GM12878 (cell line): Measurements from ENCODE around the gene FOXD3.

ENCODE experiments used
- BRCA1 ChIP-seq: IDR thresholded peaks from 2 replicates; pipeline ENCODE4 v1.6.1; 2011; ENCODE audit warnings: low read depth, low read length, improper control_type of control experiment
- CTCF ChIP-seq, 3 experiments: IDR thresholded peaks in 2 of 3; conservative IDR thresholded peaks in 1 of 3; 2 replicates each; pipeline ENCODE4 v1.5.1; 2011; ENCODE audit warnings: low read depth in 3 of 3, low read length in 3 of 3, mild to moderate bottlenecking in 3 of 3, control low read depth in 2 of 3, moderate library complexity in 2 of 3, inconsistent platforms in 1 of 3, mixed read lengths in 1 of 3; ENCODE audit not compliant: control insufficient read depth in 2 of 3, insufficient read depth in 1 of 3; ENCODE audit errors: extremely low read depth in 1 of 3
- EP300 ChIP-seq, 2 experiments: fragments of 150-350 bp in 1 of 2; IDR thresholded peaks; 2 replicates each; pipeline ENCODE4 v1.6.1; 2011 to 2012; ENCODE audit warnings: low read depth in 2 of 2, low read length in 2 of 2, borderline replicate concordance in 1 of 2, improper control_type of control experiment in 1 of 2, inconsistent platforms in 1 of 2; ENCODE audit not compliant: control insufficient read depth in 1 of 2
- GABPA ChIP-seq: IDR thresholded peaks from 2 replicates; pipeline ENCODE4 v1.6.1; 2014; ENCODE audit warnings: antibody characterized with exemption, low read depth, mild to moderate bottlenecking, inconsistent platforms
- JUND ChIP-seq: IDR thresholded peaks from 2 replicates; pipeline ENCODE4 v1.6.1; 2012; ENCODE audit warnings: low read depth, mild to moderate bottlenecking, low read length, improper control_type of control experiment, moderate library complexity
- POLR2AphosphoS5 ChIP-seq: IDR thresholded peaks from 2 replicates; pipeline ENCODE4 v1.6.1; 2011; ENCODE audit warnings: mild to moderate bottlenecking, low read length, inconsistent platforms
- RCOR1 ChIP-seq: conservative IDR thresholded peaks from 2 replicates; pipeline ENCODE4 v1.6.1; 2012; ENCODE audit warnings: low read depth, low read length, improper control_type of control experiment
- TAF1 ChIP-seq: IDR thresholded peaks from 2 replicates; pipeline ENCODE4 v1.6.1; 2011; ENCODE audit warnings: mild to moderate bottlenecking, low read depth, low read length, borderline replicate concordance
- ZBED1 ChIP-seq: IDR thresholded peaks from 2 replicates; pipeline ENCODE4 v1.6.1; 2016; ENCODE audit warnings: borderline replicate concordance

- no peak for TF ChIP-seq EP300 (IDR thresholded peaks at IDR 0.05; ENCODE audit: borderline replicate concordance in 1 of 2, control insufficient read depth in 1 of 2, low read depth in 2 of 2, low read length in 2 of 2)
- TF ChIP-seq TAF1 = no peak
- TF ChIP-seq POLR2AphosphoS5 = no peak
- TF ChIP-seq CTCF (IDR thresholded peaks at IDR 0.05 in 2 of 3, conservative IDR thresholded peaks at IDR 0.05 in 1 of 3; ENCODE audit: control insufficient read depth in 2 of 3, extremely low read depth in 1 of 3, insufficient read depth in 1 of 3, low read depth in 3 of 3, low read length in 3 of 3) = no peak
- no peak for TF ChIP-seq BRCA1
- TF ChIP-seq ZBED1 = no peak
- TF ChIP-seq JUND = no peak
- no peak for TF ChIP-seq GABPA
- no peak for TF ChIP-seq RCOR1
Measured at GRCh38 chr1:63326473-63327380, 4.4 kb downstream of the FOXD3 start.
